Left ventricle myocardium inferior (tissue), 1 donor: ENCODE results near the gene DNA2. TPM values are rescaled to one million over a fixed set of nuclear protein-coding genes. Genes with fewer than 3 reads are reported as not detected.
A peak's percentile ranks its signal among the peaks of the same experiment; 100 is the strongest.
"Not testable (repeated sequence)": the region's sequence is repeated elsewhere in the genome, so short reads cannot be mapped to it uniquely, and the experiment has no call there.

ENCODE experiments used
- DNase-seq: peaks from one replicate; pipeline ENCODE4 v3.0.0-alpha.2; 2020
- H3K27ac ChIP-seq: fragments of 200-600 bp; replicated peaks from 2 replicates; pipeline ENCODE4 v1.8.0; 2021
- H3K27me3 ChIP-seq: fragments of 200-600 bp; 2 replicates; pipeline ENCODE4 v1.8.0; 2021; ENCODE audit warnings: low read depth
- H3K36me3 ChIP-seq: fragments of 200-600 bp; 2 replicates; pipeline ENCODE4 v1.8.0; 2021
- H3K4me1 ChIP-seq: fragments of 200-600 bp; 2 replicates; pipeline ENCODE4 v1.8.0; 2021
- H3K4me3 ChIP-seq: fragments of 200-600 bp; 2 replicates; pipeline ENCODE4 v1.8.0; 2021; ENCODE audit warnings: mild to moderate bottlenecking, moderate library complexity
- H3K9me3 ChIP-seq: fragments of 200-600 bp; replicated peaks from 2 replicates; pipeline ENCODE4 v1.8.0; 2021
- intact Hi-C: fragments of 100-400 bp; cut with micrococcal nuclease; formaldehyde crosslinking; loops from one replicate; pipeline ENCODE4 v1.11.0; 2022
- long read RNA-seq: library from polyadenylated mRNA; unstranded; transcript quantifications from one replicate; pipeline ENCODE4 v2.0.0, GENCODE V29; 2021
- total RNA-seq: library from RNA; stranded (reverse); fragmentation: NEBNext Ultra II Directional; extraction: Animal tissue kit (Norgen Biotek cat#: 25700); gene quantifications from one replicate; pipeline ENCODE4 v1.2.1, GENCODE V29; 2021
- TF ChIP-seq, protein P1 (sequence below): fragments of 200-600 bp; IDR thresholded peaks from 2 replicates; pipeline ENCODE4 v1.8.0; 2021; ENCODE audit warnings: antibody characterized with exemption, mild to moderate bottlenecking, borderline replicate concordance
- donor health status: DM: no; HTN: yes; CAD: no; lungs with severe emphysema.

Gene DNA2, protein sequence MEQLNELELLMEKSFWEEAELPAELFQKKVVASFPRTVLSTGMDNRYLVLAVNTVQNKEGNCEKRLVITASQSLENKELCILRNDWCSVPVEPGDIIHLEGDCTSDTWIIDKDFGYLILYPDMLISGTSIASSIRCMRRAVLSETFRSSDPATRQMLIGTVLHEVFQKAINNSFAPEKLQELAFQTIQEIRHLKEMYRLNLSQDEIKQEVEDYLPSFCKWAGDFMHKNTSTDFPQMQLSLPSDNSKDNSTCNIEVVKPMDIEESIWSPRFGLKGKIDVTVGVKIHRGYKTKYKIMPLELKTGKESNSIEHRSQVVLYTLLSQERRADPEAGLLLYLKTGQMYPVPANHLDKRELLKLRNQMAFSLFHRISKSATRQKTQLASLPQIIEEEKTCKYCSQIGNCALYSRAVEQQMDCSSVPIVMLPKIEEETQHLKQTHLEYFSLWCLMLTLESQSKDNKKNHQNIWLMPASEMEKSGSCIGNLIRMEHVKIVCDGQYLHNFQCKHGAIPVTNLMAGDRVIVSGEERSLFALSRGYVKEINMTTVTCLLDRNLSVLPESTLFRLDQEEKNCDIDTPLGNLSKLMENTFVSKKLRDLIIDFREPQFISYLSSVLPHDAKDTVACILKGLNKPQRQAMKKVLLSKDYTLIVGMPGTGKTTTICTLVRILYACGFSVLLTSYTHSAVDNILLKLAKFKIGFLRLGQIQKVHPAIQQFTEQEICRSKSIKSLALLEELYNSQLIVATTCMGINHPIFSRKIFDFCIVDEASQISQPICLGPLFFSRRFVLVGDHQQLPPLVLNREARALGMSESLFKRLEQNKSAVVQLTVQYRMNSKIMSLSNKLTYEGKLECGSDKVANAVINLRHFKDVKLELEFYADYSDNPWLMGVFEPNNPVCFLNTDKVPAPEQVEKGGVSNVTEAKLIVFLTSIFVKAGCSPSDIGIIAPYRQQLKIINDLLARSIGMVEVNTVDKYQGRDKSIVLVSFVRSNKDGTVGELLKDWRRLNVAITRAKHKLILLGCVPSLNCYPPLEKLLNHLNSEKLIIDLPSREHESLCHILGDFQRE
- 2.1 TPM for total RNA-seq
- long read RNA-seq, result 0 reads

DNA sequence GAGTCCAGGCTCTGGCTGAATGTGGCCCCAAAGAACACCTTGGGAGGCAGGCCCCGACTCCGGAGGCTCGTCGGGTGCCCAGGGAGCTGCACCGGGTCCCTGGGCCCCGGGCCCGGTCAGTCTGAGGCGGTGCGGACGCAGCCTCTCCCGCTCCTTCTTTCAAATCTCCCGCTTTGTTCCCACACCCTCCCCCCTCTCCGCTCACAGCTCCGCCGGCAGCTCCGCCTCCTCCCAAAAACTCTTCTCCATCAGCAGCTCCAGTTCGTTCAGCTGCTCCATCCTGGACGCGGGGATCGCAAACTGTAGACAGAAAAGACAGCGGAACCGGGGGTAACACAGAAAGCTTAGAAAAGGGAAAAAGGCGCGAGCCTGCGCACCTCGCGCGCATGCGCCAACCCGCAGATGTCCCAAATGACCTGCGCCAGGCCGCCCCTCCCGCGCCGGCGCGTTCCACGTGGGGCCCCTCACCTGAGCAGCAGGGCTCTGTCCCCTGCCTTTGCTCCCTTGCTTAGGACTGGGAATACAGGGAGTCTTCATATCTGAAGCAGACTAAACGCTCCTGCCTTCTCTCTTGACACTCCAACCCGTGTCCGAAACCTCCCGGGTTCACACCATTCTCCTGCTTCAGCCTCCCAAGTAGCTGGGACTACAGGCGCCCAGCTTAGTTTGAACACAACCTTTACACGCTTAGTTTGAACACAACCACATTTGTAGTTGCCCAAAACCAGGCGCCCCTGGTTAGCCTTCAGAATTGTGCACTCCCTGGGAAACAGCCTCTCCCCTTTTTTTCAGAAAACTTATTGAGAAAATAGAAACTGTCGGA is at the start of gene DNA2:
DNA2 (minus strand) TSS at position 388 of the 823 bp plus-strand sequence; CDS start at position 279, 109 bp downstream.
- H3K9me3 ChIP-seq, result no peaks in the 10 kb centered on the region
- H3K27ac ChIP-seq, result peak within 1 kb of the TSS; percentile 41
- no peaks in the 10 kb centered on the region for H3K27me3 ChIP-seq
- TF ChIP-seq, protein P1, sequence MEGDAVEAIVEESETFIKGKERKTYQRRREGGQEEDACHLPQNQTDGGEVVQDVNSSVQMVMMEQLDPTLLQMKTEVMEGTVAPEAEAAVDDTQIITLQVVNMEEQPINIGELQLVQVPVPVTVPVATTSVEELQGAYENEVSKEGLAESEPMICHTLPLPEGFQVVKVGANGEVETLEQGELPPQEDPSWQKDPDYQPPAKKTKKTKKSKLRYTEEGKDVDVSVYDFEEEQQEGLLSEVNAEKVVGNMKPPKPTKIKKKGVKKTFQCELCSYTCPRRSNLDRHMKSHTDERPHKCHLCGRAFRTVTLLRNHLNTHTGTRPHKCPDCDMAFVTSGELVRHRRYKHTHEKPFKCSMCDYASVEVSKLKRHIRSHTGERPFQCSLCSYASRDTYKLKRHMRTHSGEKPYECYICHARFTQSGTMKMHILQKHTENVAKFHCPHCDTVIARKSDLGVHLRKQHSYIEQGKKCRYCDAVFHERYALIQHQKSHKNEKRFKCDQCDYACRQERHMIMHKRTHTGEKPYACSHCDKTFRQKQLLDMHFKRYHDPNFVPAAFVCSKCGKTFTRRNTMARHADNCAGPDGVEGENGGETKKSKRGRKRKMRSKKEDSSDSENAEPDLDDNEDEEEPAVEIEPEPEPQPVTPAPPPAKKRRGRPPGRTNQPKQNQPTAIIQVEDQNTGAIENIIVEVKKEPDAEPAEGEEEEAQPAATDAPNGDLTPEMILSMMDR, result no peak
- peaks cover 14% of the 10 kb centered on the region for H3K4me1 ChIP-seq
- DNase-seq, result peak; percentile 38
- no peaks in the 10 kb centered on the region for H3K36me3 ChIP-seq
- peak within 1 kb of the TSS; percentile 71 for H3K4me3 ChIP-seq
- intact Hi-C loops, result no loop called here

DNA sequence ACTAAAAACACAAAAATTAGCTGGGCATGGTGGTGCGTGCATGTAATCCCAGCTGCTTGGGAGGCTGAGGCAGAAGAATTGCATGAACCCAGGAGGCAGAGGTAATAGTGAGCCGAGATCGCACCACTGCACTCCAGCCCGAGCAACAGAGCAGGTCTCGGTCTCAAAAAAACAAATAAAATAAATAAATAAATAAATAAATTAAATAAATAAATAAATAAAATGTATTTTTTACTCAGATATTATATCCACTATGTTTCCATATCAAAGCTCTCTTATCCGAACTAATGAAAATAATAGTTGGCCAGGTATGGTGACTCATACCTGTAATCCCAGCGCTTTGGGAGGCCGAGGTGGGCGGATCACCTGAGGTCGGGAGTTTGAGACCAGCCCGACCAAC is 46.8 kb upstream of the DNA2 start:
- H3K4me3 ChIP-seq, H3K27ac ChIP-seq, H3K9me3 ChIP-seq, H3K27me3 ChIP-seq, DNase-seq, H3K4me1 ChIP-seq, intact Hi-C loops: not testable (repeated sequence)
- peaks cover 43% of the 10 kb centered on the region for H3K36me3 ChIP-seq

DNA sequence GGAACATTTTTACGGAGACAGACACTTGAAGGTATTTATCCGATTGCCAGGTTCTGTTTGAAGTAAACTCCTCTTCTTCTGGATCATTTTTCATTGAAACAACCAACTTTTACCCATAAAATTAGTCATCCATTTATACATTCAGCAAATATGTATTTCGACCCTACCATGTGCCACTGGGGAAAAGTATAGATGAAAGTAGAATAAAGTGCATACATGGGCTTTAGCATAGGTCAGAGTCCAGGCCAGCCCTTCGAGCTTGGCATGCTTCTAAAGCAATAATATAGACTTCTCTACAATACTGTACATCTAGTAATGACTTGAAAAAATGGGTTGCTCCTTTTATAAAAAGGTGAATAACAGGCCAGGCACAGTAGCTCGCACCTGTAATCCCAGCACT is 45.4 kb upstream of the DNA2 start:
- TF ChIP-seq, protein P1, result no peak
- H3K27me3 ChIP-seq, result no peaks in the 10 kb centered on the region
- no peak overlapping the region for H3K4me3 ChIP-seq
- peaks cover 42% of the 10 kb centered on the region for H3K36me3 ChIP-seq
- no peaks in the 10 kb centered on the region for H3K9me3 ChIP-seq
- no peak for DNase-seq
- no peak overlapping the region for H3K27ac ChIP-seq
- no peaks in the 10 kb centered on the region for H3K4me1 ChIP-seq
- intact Hi-C loops, result no loop called here

DNA sequence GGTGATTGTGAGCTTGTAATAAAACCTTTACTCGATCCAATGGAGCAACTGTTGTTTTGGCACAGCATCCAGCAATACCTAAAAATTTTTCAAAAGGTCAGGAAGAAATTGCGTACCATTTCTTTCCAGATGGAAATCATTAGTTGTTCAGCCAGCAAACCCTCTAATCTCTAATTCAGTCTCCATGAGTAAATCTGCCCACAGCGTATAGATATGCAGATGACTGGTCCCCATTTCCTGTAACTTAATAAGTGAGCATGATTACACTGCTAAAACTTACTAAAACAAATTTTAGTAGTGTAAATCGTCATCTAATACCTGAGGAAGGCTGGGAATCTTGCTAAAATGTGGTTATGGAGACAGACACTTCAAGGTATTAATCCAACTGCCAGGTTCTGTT is 45.0 kb upstream of the DNA2 start:
- no peaks in the 10 kb centered on the region for H3K9me3 ChIP-seq
- intact Hi-C loops, result no loop called here
- H3K36me3 ChIP-seq, result peaks cover 39% of the 10 kb centered on the region
- no peak overlapping the region for H3K27ac ChIP-seq
- no peak overlapping the region for H3K4me3 ChIP-seq
- DNase-seq, result no peak
- no peaks in the 10 kb centered on the region for H3K27me3 ChIP-seq
- TF ChIP-seq, protein P1, result no peak
- no peaks in the 10 kb centered on the region for H3K4me1 ChIP-seq

DNA sequence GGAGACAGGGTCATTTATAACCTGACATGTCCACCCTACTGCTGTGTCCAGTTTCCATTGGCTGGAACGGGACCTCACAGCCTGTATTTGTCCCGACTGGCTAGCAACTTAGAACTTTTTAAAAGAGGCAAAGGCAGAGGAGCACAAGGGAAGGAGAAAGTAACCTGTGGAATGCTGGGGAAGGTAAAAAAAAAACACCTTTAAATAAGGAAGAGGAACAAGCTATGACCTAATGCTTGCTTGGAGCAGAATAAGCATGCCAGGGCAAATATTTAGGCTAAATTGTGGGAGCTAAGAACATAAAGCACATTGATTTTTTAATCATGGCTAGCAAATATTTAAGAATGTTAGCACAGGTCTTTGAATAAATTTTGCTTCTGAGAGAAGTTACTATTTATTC is 44.4 kb upstream of the DNA2 start:
- H3K4me3 ChIP-seq, H3K9me3 ChIP-seq, H3K27ac ChIP-seq, H3K27me3 ChIP-seq, intact Hi-C loops, DNase-seq, H3K4me1 ChIP-seq: not testable (repeated sequence)
- peaks cover 37% of the 10 kb centered on the region for H3K36me3 ChIP-seq

DNA sequence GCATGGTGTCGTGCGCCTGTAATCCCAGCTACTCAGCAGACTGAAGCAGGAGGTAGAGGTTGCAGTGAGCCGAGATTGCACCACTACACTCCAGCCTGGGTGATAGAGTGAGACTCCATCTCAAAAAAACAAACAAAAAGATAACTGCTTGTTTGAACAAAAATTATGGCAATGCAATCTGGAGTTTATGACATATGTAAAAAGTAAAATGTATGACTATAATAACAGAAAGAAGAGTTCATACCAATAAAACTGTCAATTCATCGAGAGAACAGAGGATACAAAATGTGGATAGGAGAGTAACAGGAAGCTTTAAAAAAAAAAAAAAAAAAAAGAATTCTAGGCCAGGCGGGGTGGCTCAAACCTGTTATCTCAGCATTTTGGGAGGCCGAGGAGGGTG is 36.3 kb upstream of the DNA2 start:
- TF ChIP-seq, protein P1, result no peak
- intact Hi-C loops, result no loop called here
- Histone ChIP-seq H3K4me1 (no peaks in the 10 kb centered on the region), H3K4me3 (no peak overlapping the region), H3K36me3 (peaks cover 45% of the 10 kb centered on the region), H3K27ac (no peak overlapping the region), H3K27me3 (no peaks in the 10 kb centered on the region), H3K9me3 (no peaks in the 10 kb centered on the region)
- DNase-seq, result no peak
